NCI-H146 treated with DMSO at 0.1 percent for 48 hours (cell line): ENCODE results near the gene CAPRIN1.
"Not testable (repeated sequence)": the region's sequence is repeated elsewhere in the genome, so short reads cannot be mapped to it uniquely, and the experiment has no call there.

Source experiments
- DNase-seq: peaks from one replicate; lab custom pipeline; 2025; ENCODE audit not compliant: unreplicated experiment; lab: John Stamatoyannopoulos, UW

The CAPRIN1 gene

GRCh38 chr11:34084637-34085036 lies 33.1 kb downstream of the CAPRIN1 start:
- no peak for DNase-seq

GRCh38 chr11:34086554-34087283 lies 35.2 kb downstream of the CAPRIN1 start:
- no peak for DNase-seq

- no peak for DNase-seq
Measured at GRCh38 chr11:34091825-34092224, 40.3 kb downstream of the CAPRIN1 start.

- not testable (repeated sequence) for DNase-seq
Measured at GRCh38 chr11:34094900-34095299, 43.4 kb downstream of the CAPRIN1 start.

GRCh38 chr11:34098813-34099212 lies 47.3 kb downstream of the CAPRIN1 start:
- DNase-seq = no peak

GRCh38 chr11:34104680-34105078 lies 53.1 kb downstream of the CAPRIN1 start:
- no peak for DNase-seq

- peak; percentile 94 for DNase-seq
Measured at GRCh38 chr11:34105079-34105956, 53.8 kb downstream of the CAPRIN1 start, which contains the start of gene NAT10. Gene NAT10, plus strand, starts transcription at chr11:34105629. Its CDS starts 2,597 bp downstream, at chr11:34108226.

- no peak for DNase-seq
Measured at GRCh38 chr11:34105957-34106504, 54.5 kb downstream of the CAPRIN1 start.

GRCh38 chr11:34111722-34112270 lies 60.3 kb downstream of the CAPRIN1 start:
- no peak for DNase-seq

- DNase-seq = no peak
Measured at GRCh38 chr11:34114014-34114413, 62.5 kb downstream of the CAPRIN1 start.

- DNase-seq = no peak
Measured at GRCh38 chr11:34114471-34114870, 62.9 kb downstream of the CAPRIN1 start.

GRCh38 chr11:34120651-34121050 lies 69.1 kb downstream of the CAPRIN1 start:
- DNase-seq = no peak

- no peak for DNase-seq
Measured at GRCh38 chr11:34124885-34125668, 73.5 kb downstream of the CAPRIN1 start.

- DNase-seq = no peak
Measured at GRCh38 chr11:34126959-34127848, 75.7 kb downstream of the CAPRIN1 start.

- no peak for DNase-seq
Measured at GRCh38 chr11:34128824-34129223, 77.3 kb downstream of the CAPRIN1 start.

- DNase-seq = no peak
Measured at GRCh38 chr11:34132261-34132965, 80.9 kb downstream of the CAPRIN1 start.

- no peak for DNase-seq
Measured at GRCh38 chr11:34134765-34135164, 83.2 kb downstream of the CAPRIN1 start.

GRCh38 chr11:34135439-34135838 lies 83.9 kb downstream of the CAPRIN1 start:
- no peak for DNase-seq

GRCh38 chr11:34136420-34136819 lies 84.9 kb downstream of the CAPRIN1 start:
- DNase-seq = no peak
